Activated CD8-positive, alpha-beta memory T cell treated with anti-CD3 and anti-CD28 coated beads, Interleukin-2, amount 50 U/mL, for 4 hours (primary cell): Measurements from ENCODE around the gene ANTKMT.
"Not testable (repeated sequence)": the region's sequence is repeated elsewhere in the genome, so short reads cannot be mapped to it uniquely, and the experiment has no call there.

Experiments
- DNase-seq: peaks from one replicate; pipeline ENCODE4 v3.0.0-alpha.2; 2020

ANTKMT gene

DNA sequence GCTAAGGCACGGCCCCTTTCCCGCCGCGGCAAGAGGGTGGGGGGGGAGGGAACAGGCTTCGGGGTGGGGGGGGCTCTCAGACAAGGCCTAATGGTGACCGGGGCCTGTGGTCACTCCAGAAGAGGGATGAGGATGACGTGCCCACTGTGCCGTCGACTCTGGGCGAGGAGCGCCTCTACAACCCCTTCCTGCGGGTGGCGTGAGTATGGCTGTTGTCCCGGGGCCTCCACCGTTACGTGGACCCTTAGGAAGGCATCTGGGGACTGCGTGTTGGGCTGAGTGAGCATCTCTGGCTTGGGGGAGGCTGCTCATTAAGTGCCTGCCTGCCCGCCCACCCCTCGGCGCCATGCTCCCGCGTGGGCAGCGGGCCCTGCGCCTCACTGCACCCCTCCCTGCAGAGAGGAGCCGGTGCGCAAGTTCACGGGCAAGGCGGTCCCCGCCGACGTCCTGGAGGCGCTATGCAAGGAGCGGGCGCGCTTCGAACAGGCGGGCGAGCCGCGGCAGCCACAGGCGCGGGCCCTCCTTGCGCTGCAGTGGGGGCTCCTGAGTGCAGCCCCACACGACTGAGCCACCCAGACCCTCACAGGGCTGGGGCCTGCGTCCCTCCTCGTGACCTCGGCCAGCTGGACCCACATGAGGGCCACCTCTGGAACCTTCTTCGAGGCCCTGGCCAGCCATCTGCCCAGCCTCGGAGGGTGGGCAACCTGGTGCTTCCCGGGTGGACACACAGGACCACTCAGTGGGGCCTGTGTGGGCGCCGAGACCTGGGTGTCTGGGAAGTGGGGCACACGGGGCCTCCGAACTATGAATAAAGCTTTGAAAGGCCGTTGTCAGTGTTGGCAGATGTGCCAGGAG is 8.2 kb downstream of the ANTKMT start:
- DNase-seq = no peak

DNA sequence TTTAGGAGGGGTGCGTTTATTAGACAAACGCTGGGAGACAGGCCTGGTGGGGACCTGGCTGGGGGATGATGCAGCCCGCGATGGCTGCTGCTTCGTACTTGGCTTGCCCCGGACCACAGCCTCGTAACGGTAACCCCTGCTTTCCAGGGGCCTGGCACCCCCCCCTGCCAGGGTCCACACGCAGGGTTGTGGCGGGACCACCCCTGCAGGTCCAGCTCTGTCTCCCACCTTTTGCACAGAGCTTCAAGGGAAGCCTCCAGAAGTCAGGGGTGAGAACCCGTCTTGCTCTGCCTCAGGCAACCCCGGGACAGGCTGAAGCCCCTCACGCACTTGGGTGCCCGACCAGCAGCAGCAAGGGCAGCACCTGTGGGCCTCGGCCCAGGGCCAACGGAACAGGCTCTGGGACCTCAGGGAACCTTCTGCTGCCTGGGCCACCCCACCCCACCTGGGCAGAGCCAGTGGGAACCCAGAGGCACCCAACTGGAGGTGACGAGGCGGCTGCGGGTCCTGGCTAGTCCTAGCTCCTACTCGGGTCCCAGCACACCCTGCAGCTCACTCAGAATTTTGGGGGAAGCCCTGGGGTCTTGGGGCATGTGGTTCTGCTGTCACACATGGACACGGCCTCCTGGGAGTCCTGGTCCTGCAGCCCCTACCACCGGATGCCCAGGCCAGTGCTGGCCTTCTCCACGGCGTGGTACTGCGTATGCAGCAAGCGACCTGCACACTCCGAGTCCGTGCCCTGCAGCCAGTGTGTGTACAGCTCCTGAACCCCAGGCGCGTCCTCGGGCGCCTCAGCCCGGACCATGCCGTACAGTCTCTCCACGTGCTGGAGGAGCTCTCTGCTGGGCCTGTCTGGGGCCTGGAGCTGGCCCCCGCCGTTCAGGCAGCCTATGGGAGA is 9.1 kb downstream of the ANTKMT start:
- DNase-seq = no peak

GRCh38 chr16:730666-731509 is 9.9 kb downstream of the ANTKMT start:
- no peak for DNase-seq

- DNase-seq = no peak
Observed at GRCh38 chr16:732332-732731, 11.4 kb downstream of the ANTKMT start.

DNA sequence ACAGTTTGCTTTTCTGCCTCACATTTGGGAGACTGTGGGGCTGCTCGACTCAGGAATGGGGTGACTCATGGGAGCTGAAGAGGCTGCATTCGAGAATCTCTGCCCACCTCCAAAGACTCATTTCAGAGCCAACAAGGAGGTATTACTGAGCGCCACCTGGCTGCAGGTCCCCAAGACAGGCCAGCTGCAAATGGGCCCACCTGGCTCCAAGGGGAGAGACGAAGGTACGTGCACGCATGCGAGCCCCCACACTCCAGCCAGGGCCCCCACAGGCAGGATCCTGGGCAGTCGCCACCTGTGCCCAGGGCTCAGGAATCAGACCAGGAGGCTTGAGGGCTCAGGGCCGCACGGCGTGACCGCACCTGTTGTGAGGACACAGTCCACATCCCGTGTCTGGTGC is 12.0 kb downstream of the ANTKMT start:
- no peak for DNase-seq

DNA sequence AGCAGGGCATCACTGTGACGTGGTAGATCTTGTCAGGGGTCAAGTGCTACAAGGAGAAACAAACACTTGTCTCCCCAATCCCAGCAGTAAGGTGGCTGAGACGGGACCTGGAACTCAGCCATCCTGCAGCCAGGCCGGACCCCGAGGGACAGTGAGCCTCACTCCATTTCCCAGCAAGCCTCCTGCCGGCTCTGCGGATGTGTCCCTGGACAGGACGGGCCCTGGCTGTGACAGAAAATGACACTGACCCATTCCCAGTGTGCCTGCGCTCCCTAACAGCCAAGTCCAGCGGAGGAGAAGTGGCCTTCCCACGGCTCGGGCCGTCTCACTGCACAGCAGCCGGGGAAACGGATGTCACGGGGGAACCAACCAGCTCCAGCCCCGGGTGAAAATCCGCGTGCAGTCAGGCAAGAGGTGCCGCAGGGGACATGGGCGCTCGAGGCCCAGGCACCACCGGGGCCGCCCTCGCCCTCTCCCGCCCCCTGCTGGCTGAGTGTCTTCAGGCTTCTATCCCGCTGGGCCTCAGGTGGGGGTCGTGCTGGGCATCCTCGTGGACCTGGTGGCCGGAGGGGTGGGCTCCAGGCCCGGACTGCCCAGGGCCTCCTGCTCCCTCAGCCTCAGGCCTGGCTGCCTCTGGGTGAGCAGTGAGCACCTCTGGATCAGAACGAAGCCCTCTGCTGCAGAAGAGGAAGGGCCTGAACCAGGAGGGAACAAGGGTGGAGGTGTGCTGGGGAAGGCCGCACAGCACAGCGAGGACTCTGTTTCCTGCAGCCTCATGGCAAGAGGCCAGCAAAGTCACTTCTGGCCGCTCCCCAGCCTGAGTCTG is 12.6 kb downstream of the ANTKMT start:
- peak; percentile 63 for DNase-seq

DNA sequence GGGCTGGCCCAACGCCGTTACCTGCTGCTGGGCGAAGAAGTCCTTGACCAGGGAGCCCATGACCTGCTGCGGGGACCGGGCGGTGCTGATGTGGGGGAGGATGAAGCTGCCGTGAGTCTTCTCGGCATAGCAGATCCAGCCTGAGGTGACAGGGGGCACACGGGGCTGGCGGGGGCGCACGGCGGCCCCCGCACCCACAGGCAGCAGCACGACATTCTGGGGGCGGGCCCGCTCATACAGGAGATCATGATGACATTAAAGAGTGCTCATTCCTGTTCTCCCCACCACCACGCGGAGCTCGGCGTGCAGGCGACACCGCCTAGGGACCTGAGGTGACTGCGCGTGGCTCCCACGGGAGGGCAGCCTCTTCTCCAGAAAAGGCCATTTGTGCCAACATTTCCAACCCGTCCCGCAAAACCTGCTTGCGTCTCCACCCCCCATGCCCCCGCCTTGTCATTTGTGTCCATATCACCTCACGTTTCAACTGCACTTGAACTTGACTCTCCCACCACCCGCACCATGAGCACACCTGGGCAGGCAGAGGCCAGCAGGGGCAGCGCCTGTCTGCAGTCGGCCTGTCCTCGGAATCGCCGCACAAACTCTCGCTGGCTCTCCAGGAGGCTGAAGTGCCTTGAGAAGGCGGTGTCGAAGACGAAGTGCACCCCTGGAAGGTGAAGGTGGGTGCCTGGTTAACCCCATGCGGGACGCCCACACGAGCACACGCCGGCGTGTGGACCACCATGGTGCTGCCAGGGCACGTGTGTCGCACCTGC is 13.4 kb downstream of the ANTKMT start:
- DNase-seq = no peak

DNA sequence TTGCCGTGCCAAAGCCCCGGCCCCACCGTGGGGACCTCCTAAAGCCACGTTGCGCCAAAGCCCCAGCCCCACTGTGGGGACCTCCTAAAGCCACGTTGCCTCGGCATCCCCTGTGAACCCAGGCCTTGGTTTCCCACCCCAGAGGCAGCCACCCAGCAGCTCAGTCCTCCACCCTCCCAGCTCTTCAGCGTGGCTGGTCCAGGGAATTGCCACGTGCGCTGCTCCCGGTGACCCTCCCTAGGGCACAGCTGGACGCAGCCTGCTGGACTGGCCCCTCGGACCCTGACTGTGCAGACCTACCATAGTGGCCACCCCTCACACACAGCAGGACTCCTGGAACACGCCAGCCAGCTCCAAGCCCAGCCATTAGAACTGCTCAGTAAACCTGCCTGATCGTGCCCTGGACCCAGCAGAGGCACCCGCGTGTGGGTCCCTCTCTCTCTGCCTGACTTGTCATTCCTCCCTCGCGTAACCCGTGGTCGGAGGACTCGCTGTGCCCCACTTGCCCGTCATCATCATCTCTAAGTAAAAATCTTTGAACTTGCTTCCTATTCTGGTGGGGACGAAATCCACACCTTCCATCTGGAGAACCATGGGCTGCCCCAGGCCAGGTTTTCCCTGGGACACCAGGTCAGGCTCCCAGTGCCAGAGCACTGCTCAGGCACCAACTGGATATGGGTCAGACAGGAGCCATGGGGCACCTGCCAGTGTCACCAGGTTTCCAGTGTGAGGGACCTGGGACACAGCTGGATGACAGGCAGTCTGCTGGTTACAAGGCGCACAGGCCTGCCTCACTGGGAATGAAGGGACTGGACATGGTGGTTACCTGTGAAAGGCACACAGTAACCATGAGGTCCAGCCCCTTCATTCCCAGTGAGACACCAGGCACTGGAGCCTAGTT is 14.3 kb downstream of the ANTKMT start:
- no peak for DNase-seq

GRCh38 chr16:735982-736453 is 15.1 kb downstream of the ANTKMT start:
- DNase-seq = no peak

DNA sequence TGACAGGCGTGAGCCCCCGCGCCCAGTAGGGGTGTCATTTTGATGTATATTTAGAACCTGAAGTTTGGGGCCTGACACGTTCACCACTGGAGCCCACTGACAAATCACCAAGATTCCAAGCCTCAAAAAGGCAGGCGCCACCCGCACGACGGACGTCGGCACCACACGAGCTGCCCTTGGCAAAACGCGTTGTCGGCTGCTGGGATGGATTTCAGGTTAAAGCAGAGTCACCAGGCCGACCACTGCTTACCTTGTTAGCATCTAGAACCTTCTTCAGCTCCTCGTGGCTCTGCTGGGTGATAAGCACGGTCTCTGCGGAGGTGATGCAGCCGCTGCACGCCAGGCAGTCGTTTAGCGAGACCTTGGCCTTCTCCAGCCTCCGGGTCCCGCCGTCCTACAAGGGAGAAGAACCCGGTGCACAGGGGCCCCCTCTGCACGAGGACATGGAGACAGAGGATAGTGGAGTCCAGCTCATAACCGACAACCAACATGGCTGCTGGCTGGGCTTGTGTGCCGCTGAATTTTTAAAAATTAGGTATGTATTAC is 16.1 kb downstream of the ANTKMT start:
- DNase-seq = no peak

- DNase-seq = no peak
Observed at GRCh38 chr16:739560-740458, 18.9 kb downstream of the ANTKMT start.

GRCh38 chr16:740459-740763 is 19.5 kb downstream of the ANTKMT start:
- no peak for DNase-seq

DNA sequence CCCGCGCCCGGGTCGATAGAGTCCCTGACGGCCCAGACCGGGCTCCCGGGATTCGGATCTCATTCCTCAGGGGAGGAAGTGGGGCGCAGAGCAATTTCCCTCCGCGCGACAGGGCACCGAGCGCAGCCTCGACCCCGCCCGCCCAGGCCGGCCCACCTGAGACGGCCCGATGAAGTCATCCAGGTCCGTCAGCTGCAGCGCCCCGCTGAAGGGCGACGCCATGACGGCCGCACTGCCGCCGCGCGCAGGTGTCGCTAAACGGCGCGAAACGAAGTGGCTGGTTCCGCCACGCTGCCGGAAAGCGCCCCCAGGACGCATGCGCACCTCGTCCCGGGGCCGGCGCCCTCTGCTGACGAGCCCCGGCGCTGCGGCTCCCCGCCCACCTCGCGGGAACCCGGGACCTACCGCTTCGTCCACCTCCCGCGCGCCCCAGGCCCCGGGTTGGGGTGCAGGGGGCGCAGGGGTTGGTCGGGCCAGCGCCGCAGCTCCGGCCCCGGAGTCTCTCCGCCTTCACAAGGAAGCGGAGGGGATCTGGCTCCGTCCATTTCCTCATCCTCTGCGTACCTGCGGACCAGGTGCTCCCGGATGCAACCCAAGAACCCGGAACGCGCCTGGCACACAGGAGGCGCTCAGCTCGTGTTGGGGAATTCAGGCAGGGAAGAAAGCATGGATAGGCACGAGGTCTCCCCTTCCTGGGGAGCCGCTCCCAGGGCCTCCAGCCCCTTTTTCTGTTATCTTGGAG is 20.0 kb downstream of the ANTKMT start, which contains the start of gene CIAO3:
CIAO3 (minus strand) TSS at position 234 of the 742 bp plus-strand sequence; CDS start at position 222, 12 bp downstream.
- peak; percentile 91 for DNase-seq

GRCh38 chr16:741986-742629 is 21.2 kb downstream of the ANTKMT start:
- no peak for DNase-seq

- DNase-seq = not testable (repeated sequence)
Observed at GRCh38 chr16:742894-743293, 21.9 kb downstream of the ANTKMT start.

DNA sequence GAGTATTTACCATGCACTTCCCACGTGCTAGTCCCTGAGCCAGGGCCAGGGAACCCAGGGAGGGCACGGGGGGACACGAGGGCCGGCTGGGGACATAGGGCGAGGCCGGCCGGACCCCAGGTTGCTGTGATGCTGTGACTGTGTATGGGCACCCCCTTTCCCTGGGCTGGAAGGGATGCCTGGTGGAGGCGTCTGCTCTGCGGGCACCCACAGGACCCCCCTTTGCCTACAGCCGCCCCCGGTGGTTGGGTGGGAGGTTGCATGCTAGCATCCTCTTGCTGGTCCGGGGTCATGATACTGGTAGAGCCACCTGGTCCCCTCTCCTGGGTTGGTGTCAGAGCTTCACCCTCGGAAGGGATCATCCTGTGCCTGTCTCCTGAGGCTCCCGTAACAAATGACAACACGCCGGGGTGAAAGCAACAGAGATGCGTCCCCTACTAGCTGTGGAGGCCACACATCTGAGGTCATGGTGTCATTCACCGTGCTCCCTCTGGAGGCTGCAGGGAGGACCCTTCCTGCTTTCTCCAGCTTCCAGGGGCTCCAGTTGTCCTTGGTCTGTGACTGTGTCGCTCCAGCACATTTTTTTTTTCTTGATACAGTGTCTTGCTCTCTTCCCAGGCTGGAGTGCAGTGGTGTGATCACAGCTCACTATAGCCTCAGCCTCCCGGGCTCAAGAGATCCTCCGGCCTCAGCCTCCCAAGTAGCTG is 23.0 kb downstream of the ANTKMT start:
- no peak for DNase-seq

- no peak for DNase-seq
Observed at GRCh38 chr16:745739-746138, 24.8 kb downstream of the ANTKMT start.
